A549 (cell line): ENCODE data around the gene OR5B12.

ENCODE experiments used
- BHLHE40 ChIP-seq: IDR thresholded peaks from 2 replicates; pipeline ENCODE4 v1.6.1; 2012; ENCODE audit warnings: low read depth, low read length, inconsistent platforms
- CTCF ChIP-seq: fragments of >200 bp; sonication (Bioruptor Twin); formaldehyde crosslinking; IDR thresholded peaks from 3 replicates; pipeline ENCODE4 v1.5.1; 2016
- ELK1 ChIP-seq: fragments of 150-350 bp; IDR thresholded peaks from 2 replicates; pipeline ENCODE4 v1.6.1; 2014; ENCODE audit warnings: low read depth, mild to moderate bottlenecking, low read length
- HES2 ChIP-seq: fragments of >200 bp; sonication (Bioruptor Twin); formaldehyde crosslinking; IDR thresholded peaks from 2 replicates; pipeline ENCODE4 v1.6.1; 2016
- TP53 ChIP-seq: fragments of 250-450 bp; sonication (Bioruptor Pico); IDR thresholded peaks from 2 replicates; pipeline ENCODE4 v1.5.0; 2021; ENCODE audit warnings: mild to moderate bottlenecking, moderate library complexity

GRCh38 chr11:58465690-58466089 lies 23.7 kb upstream of the OR5B12 start:
- no peak for TF ChIP-seq ELK1
- no peak for TF ChIP-seq TP53
- TF ChIP-seq HES2, result no peak
- no peak for TF ChIP-seq BHLHE40
- no peak for TF ChIP-seq CTCF
